HFFc6 (cell line): ENCODE measurements around the gene SMOC2. TPM values are rescaled to one million over a fixed set of nuclear protein-coding genes. Genes with fewer than 3 reads are reported as not detected.

Source experiments
- DNase-seq: peaks from one replicate; pipeline ENCODE4 v3.0.0-alpha.2; 2018
- H3K27ac Mint-ChIP-seq: 2 replicates; pipeline ENCODE4 v1.8.0; 2020; ENCODE audit warnings: mild to moderate bottlenecking, mixed read lengths
- H3K27me3 Mint-ChIP-seq: 2 replicates; pipeline ENCODE4 v1.8.0; 2021; ENCODE audit warnings: mild to moderate bottlenecking, moderate library complexity, mixed read lengths; ENCODE audit not compliant: insufficient read depth
- H3K36me3 Mint-ChIP-seq: 2 replicates; pipeline ENCODE4 v1.8.0; 2021; ENCODE audit warnings: low read depth, mixed read lengths
- H3K4me1 Mint-ChIP-seq: 2 replicates; pipeline ENCODE4 v1.8.0; 2020; ENCODE audit warnings: low read depth, mixed read lengths
- H3K4me3 Mint-ChIP-seq: 2 replicates; pipeline ENCODE4 v1.8.0; 2020; ENCODE audit warnings: mild to moderate bottlenecking, moderate library complexity, mixed read lengths
- H3K9me3 Mint-ChIP-seq: 2 replicates; pipeline ENCODE4 v1.8.0; 2020; ENCODE audit warnings: mild to moderate bottlenecking, mixed read lengths
- CTCF ChIP-seq: fragments of 200-600 bp; sonication (generic); IDR thresholded peaks from 2 replicates; pipeline ENCODE4 v1.5.0; 2021; ENCODE audit warnings: antibody characterized with exemption, mild to moderate bottlenecking
- total RNA-seq, 6 experiments: library from RNA; stranded (reverse); fragmentation: NEBNext Ultra II Directional; extraction: Animal tissue kit (Norgen Biotek cat#: 25700); gene quantifications; 2 replicates in 1 of 6; 3 replicates in 5 of 6; pipeline ENCODE4 v1.2.3, GENCODE V29; 2021

Gene SMOC2
- total RNA-seq, 6 experiments from 2014 or later, result not detected

GRCh38 chr6:168397012-168397411 lies 44.0 kb upstream of the SMOC2 start:
- Mint-ChIP-seq H3K27ac (no peak overlapping the region), H3K4me1 (no peaks in the 10 kb centered on the region), H3K9me3 (peaks cover 83% of the 10 kb centered on the region), H3K36me3 (peaks cover 16% of the 10 kb centered on the region), H3K4me3 (no peak overlapping the region), H3K27me3 (peaks cover 2% of the 10 kb centered on the region)
- TF ChIP-seq CTCF, result no peak
- DNase-seq, result no peak

GRCh38 chr6:168400037-168400436 lies 40.9 kb upstream of the SMOC2 start:
- Mint-ChIP-seq H3K9me3 (peaks cover 75% of the 10 kb centered on the region), H3K27me3 (no peaks in the 10 kb centered on the region; the same call in none of the 2 replicates), H3K36me3 (peaks cover 20% of the 10 kb centered on the region), H3K27ac (no peak overlapping the region), H3K4me1 (no peaks in the 10 kb centered on the region), H3K4me3 (no peak overlapping the region)
- no peak for TF ChIP-seq CTCF
- DNase-seq, result no peak

DNA sequence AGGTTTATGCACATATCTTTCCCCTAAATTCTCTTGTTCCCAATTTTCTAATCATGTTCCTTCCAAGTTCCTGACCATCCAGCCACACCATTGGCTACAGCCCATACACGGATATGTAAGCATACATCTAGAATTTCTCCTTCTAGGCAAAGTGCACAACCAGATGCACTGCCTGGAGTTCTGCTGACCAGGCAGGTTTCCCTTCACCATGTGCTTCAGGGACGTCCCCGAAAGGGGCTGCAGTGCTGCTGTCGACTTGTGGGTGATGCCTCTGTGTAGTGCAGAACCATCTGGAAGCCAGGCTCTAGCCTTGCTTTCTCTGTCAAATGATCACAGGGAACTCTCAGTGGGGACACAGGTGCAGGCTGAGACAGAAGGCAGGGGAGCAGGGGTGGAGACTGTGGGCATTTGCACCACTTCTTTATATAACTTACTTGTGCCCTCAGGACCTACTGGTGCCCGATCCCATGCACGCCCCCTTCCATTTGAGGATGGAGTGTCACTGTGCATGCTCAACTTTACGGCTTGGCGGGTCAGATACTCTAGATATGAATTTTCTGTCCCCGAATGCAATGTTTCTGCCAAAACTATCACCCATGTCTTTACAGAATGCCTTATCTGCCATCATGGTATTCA lies 37.5 kb upstream of the SMOC2 start:
- H3K4me1 Mint-ChIP-seq, result no peaks in the 10 kb centered on the region
- H3K9me3 Mint-ChIP-seq, result peaks cover 58% of the 10 kb centered on the region
- H3K4me3 Mint-ChIP-seq, result no peak overlapping the region
- no peak for TF ChIP-seq CTCF
- no peak for DNase-seq
- H3K36me3 Mint-ChIP-seq, result peaks cover 15% of the 10 kb centered on the region
- no peak overlapping the region for H3K27ac Mint-ChIP-seq
- no peaks in the 10 kb centered on the region; the same call in 1 of the 2 replicates for H3K27me3 Mint-ChIP-seq

GRCh38 chr6:168404560-168404959 lies 36.4 kb upstream of the SMOC2 start:
- TF ChIP-seq CTCF, result no peak
- no peak overlapping the region for H3K27ac Mint-ChIP-seq
- no peaks in the 10 kb centered on the region; the same call in 1 of the 2 replicates for H3K27me3 Mint-ChIP-seq
- no peak for DNase-seq
- H3K4me1 Mint-ChIP-seq, result no peaks in the 10 kb centered on the region
- H3K9me3 Mint-ChIP-seq, result peaks cover 53% of the 10 kb centered on the region
- H3K4me3 Mint-ChIP-seq, result no peak overlapping the region
- H3K36me3 Mint-ChIP-seq, result peaks cover 11% of the 10 kb centered on the region; the same call in 1 of the 2 replicates

DNA sequence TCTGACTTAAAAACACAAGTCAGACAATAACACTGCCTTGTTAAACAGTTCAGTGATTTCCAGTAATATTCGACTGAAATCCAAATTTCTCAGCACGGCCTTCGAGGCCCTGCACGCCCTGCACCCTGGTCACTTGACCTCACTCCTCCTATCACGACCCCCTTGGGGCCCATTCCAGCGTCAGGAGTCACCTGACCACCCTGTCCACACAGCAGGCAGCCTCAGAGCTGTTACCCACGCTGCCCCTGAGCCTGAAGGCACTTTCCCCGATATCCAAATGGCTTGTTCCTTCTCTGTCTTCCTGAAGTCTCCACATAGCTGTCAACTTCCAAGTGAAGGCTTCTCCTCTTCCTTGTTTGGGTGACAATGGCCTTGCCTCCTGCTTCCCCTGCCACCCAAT lies 33.1 kb upstream of the SMOC2 start:
- H3K27me3 Mint-ChIP-seq, result peaks cover 2% of the 10 kb centered on the region; the same call in 1 of the 2 replicates
- H3K9me3 Mint-ChIP-seq, result peaks cover 65% of the 10 kb centered on the region
- no peaks in the 10 kb centered on the region for H3K4me1 Mint-ChIP-seq
- no peak overlapping the region for H3K27ac Mint-ChIP-seq
- TF ChIP-seq CTCF, result no peak
- peaks cover 4% of the 10 kb centered on the region; the same call in 1 of the 2 replicates for H3K36me3 Mint-ChIP-seq
- DNase-seq, result no peak
- H3K4me3 Mint-ChIP-seq, result no peak overlapping the region
